Fibroblast of skin of back (primary cell): ENCODE data around the gene TNFRSF12A. TPM values are rescaled to one million over a fixed set of nuclear protein-coding genes. Genes with fewer than 3 reads are reported as not detected.
A peak's percentile ranks its signal among the peaks of the same experiment; 100 is the strongest.

Experiments
- DNase-seq: peaks from one replicate; pipeline ENCODE4 v3.0.0-alpha.2; 2013
- polyA plus RNA-seq, 2 experiments: library from polyadenylated mRNA; unstranded; fragments of 120-200 nt; gene quantifications; one replicate each; pipeline ENCODE4 v1.2.1, GENCODE V29; 2013; ENCODE audit not compliant: insufficient read length in 2 of 2

The TNFRSF12A gene, protein sequence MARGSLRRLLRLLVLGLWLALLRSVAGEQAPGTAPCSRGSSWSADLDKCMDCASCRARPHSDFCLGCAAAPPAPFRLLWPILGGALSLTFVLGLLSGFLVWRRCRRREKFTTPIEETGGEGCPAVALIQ
- 329 TPM for polyA plus RNA-seq (2013, experiment 1 of 2; ENCODE audit: insufficient read length)
- polyA plus RNA-seq (2013, experiment 2 of 2; ENCODE audit: insufficient read length): 183 TPM

DNA sequence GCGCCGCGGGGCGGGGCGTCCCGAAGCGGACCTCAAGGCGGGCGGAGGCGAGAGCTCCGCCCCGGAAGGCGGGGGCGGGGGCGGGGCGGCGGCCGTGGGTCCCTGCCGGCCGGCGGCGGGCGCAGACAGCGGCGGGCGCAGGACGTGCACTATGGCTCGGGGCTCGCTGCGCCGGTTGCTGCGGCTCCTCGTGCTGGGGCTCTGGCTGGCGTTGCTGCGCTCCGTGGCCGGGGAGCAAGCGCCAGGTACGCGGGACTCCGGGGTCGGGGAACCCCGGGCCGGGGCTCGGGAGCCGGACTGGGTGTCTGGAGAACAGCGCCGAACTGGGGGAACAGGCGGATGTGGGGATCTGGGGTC, at the start of gene TNFRSF12A:
TSS of gene TNFRSF12A (plus strand) at position 122 of the 357 bp plus-strand sequence. CDS start at position 152, 30 bp downstream.
- peak; percentile 83 for DNase-seq

- no peak for DNase-seq
Observed at GRCh38 chr16:2970563-2970962, 49.6 kb upstream of the TNFRSF12A start.

DNA sequence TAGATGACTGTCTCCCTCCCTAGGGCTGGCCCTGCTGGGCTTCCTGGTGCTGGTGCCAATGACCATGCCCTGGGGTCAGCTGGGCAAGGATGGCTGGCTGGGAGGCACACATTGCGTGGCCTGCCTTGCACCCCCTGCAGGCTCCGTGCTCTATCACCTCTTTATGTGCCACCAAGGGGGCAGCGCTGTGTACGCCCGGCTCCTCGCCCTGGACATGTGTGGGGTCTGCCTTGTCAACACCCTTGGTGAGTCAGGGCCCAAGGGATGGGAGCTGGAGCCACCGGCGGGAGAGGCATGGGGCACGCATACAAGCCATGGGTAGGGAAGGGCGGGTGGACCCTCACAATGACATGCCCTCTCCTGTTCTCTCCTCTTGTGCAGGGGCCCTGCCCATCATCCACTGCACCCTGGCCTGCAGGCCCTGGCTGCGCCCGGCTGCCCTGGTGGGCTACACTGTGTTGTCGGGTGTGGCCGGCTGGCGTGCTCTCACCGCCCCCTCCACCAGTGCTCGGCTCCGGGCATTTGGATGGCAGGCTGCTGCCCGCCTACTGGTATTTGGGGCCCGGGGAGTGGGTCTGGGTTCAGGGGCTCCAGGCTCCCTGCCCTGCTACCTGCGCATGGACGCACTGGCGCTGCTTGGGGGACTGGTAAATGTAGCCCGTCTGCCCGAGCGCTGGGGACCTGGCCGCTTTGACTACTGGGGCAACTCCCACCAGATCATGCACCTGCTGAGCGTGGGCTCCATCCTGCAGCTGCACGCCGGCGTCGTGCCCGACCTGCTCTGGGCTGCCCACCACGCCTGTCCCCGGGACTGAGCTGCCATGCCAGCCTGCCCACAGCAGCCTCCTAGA, 48.8 kb upstream of the TNFRSF12A start:
- DNase-seq: no peak

GRCh38 chr16:2971985-2972784, 48.0 kb upstream of the TNFRSF12A start:
- no peak for DNase-seq

- DNase-seq: no peak
Observed at GRCh38 chr16:2973093-2973492, 47.1 kb upstream of the TNFRSF12A start.

GRCh38 chr16:2973605-2974318, 46.4 kb upstream of the TNFRSF12A start:
- no peak for DNase-seq

DNA sequence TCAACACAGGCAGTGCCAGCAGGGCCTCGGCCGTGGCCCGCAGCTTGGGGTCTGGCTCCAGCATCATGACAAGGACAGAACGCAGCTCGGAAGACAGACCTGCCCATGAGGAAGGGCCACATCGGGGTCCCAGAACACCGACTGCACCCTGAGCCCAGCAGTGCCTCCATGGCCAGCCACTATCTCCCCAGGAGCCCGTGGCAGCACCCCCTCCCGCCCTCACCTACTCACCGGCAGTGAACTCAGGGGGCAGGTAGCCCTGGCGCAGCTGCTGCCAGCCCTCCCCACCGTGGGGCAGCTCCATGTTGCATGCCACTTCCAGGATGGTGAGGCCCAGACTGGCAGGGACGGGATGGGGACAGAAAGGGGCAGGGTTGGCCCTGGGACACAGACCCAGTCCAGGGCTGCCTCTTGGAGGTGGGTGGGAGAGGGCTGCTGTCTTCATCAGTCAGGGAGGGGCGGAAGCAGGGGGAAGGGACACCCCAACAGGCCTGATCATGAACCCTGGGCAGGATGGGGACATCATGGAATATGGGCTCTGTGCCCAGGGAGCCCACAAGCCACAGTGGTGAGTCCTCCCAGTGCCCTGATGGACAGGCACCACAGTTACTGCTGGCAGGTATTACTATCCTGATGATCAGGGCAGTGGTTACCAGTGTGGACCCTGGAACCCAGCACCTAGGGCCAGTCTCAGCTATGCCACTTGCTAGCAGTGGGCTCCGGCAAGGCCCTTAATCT, 45.7 kb upstream of the TNFRSF12A start:
- no peak for DNase-seq

GRCh38 chr16:2975161-2975795, 44.9 kb upstream of the TNFRSF12A start:
- DNase-seq: no peak

DNA sequence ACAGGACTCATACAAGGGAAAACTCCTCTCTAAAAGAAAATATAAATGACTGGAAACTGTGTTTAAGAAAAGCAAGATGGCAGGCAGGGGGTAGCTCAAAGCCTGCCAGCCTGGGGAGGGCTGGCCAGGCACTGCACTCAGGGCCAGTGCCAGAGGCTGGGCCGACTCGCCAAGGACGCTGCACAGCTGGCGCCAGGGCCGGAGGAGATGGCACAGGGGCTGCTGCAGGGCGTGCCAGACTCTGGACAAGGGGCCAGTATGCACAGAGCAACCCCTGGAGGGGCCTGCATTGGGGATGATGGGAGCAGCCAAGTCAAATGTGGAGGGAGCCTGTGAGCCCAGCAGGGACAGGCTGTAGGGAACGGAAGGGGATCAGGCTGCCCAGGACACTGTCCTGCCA, 44.0 kb upstream of the TNFRSF12A start:
- DNase-seq: no peak

DNA sequence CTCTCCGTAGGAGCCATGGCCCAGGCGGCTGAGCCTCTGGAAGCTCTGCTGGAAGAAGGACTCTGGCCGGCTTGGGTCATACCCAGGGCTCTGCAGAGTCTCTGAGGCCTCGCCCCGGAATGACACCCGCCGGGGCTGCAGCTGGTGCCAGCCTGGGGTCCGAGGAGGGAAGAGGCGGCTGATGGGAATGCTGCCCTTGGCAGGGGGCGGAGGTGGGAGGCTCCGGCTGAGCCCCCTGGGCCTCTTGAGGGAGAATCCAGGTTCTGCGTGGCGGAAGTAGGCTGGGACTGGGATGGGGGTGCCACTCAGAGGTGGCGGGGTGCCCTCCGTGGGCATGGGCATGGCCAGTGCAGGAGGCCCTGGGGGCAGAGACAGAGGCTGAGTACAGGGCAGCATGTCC, 43.5 kb upstream of the TNFRSF12A start:
- DNase-seq: no peak

DNA sequence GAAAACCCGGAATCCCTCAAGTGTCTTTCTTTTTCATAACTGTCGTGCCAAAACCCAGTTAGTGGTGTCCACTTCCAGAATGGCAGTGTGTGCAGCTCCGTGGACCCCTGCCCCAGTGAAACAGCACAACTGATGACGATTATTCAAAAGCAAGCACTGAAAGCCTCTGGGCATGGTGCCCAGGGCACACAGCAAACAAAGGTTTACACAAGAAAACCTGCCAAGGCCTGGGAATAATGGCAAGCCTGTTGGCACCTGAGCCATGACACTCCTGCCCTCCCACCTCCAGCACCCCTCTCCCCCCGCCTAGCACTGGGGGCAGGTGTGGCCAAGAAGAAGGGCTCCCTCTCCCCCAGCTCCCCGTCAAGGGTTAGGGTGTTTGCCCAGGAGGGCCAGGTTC, 42.7 kb upstream of the TNFRSF12A start:
- DNase-seq: no peak

- no peak for DNase-seq
Observed at GRCh38 chr16:2979669-2980226, 40.4 kb upstream of the TNFRSF12A start.

GRCh38 chr16:2980227-2981176, 39.7 kb upstream of the TNFRSF12A start, which contains the start of gene PKMYT1:
TSS of gene PKMYT1 (minus strand) at chr16:2980446. CDS start at chr16:2979657, 789 bp downstream.
- peak; percentile 83 for DNase-seq

GRCh38 chr16:2981177-2981898, 38.8 kb upstream of the TNFRSF12A start:
- DNase-seq: no peak

GRCh38 chr16:2981899-2982250, 38.3 kb upstream of the TNFRSF12A start:
- no peak for DNase-seq

DNA sequence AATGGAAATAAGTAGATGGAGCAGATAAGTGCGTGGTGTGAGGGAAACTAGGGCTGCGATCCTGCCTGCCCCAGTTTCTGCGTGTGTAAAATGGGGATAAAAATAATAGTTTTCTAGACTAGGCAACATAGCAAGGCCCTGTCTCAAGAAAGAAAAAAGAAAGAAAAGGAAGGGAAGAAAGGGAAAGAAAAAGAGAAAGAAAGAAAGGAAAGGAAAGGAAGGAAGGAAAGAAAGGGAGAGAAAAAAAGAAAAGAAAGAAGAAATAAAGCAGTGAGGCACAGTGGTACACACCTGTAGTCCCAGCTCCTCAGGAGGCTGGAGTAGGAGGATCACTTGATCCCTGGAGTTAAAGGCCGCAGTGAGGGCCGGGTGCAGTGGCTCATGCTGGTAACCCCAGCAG, 37.8 kb upstream of the TNFRSF12A start:
- no peak for DNase-seq

GRCh38 chr16:2983706-2984136, 36.4 kb upstream of the TNFRSF12A start:
- DNase-seq: peak; percentile 82

- no peak for DNase-seq
Observed at GRCh38 chr16:2985462-2985861, 34.7 kb upstream of the TNFRSF12A start.

DNA sequence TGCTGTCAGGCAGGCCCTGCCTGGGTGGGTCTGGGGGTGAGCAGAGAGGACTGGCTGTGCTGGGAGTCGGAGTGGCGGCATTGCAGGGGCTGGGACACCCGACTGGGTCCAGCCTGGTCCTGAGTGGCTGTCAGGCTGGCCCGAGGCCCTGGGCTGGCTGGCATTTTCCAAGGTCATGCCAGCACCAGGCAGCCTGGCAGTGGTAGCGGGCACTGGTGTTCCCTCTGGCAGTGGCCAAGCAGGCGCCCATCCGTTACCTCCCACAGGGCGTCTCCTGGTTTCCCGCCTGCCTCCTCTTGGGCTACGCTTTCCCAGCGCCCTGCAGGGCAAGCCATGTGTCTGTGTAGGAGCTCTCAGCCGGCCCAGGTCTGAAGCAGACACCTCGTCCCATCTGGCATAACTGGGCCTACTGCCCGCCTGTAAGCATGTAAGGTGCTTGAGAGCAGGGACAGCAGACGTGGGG, 34.2 kb upstream of the TNFRSF12A start:
- no peak for DNase-seq
